ENCODE data around the gene CORO1C. TPM values are rescaled to one million over a fixed set of nuclear protein-coding genes. Genes with fewer than 3 reads are reported as not detected.
"Not testable (repeated sequence)": the region's sequence is repeated elsewhere in the genome, so short reads cannot be mapped to it uniquely, and the experiment has no call there.

CORO1C gene
- polyA plus RNA-seq, 2 donors = 23.6 to 40.2 TPM

DNA sequence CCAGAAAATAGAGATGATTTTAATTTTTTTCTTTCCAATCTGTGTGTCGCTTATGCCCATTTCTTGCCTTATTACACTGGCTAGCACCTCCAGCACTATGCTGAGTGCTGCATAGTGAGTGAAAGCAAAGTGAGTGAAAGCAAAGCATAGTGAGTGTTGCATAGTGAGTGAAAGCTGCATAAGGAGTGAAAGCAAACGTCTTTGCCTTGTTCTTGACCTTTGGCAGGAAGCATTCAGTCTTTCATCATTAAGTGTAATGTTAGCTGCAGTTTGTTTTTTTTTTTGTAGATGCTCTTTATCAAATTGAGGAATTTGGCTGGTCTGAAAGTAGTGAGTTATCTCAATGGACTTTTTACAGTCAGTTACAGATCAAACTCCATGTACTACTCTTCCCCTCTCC lies 6.9 kb upstream of the CORO1C start:
- H3K4me3 ChIP-seq (ENCODE audit: low read depth in 1 of 2, low read length in 2 of 2) = no peak overlapping the region
- no peaks in the 10 kb centered on the region for H3K27me3 ChIP-seq (ENCODE audit: control insufficient read depth in 1 of 2, insufficient read depth in 2 of 2, low read length in 2 of 2)
- no peak overlapping the region for H3K27ac ChIP-seq (ENCODE audit: low read depth in 2 of 2, low read length in 1 of 2)
- no peaks in the 10 kb centered on the region for H3K4me1 ChIP-seq (ENCODE audit: control insufficient read depth in 2 of 2, insufficient read depth in 2 of 2, low read length in 1 of 2)
- no peaks in the 10 kb centered on the region for H3K36me3 ChIP-seq (ENCODE audit: control insufficient read depth in 2 of 2, insufficient read depth in 2 of 2, low read length in 1 of 2)
- no peaks in the 10 kb centered on the region for H3K9me3 ChIP-seq (ENCODE audit: control insufficient read depth in 2 of 2, insufficient read depth in 1 of 2, low read depth in 1 of 2, low read length in 1 of 2)
- WGBS, 2 donors = 64 to 67% methylated on average over 2 of the region's 2 CpGs

DNA sequence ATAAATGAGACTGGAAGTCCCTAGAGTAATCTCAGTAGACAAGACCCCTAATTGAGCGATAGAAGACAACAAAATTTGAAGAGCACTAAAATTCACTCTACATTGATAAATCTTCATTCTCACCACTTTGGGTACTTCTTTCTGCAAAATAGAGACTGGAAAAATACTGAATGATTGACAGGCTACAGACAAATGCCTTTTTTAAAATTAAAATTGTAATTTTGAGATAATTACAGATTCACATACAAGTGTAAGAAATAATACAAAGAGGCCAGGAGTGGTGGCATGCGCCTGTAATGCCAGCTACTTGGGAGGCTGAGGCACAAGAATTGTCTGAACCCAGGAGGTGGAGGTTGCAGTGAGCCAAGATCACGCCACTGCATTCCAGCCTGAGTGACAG lies 4.5 kb upstream of the CORO1C start:
- WGBS, 2 donors = 94 to 95% methylated on average over 3 of the region's 3 CpGs
- Histone ChIP-seq H3K4me1 (ENCODE audit: control insufficient read depth in 2 of 2, insufficient read depth in 2 of 2, low read length in 1 of 2) (no peaks in the 10 kb centered on the region), H3K9me3 (ENCODE audit: control insufficient read depth in 2 of 2, insufficient read depth in 1 of 2, low read depth in 1 of 2, low read length in 1 of 2) (no peaks in the 10 kb centered on the region), H3K4me3 (ENCODE audit: low read depth in 1 of 2, low read length in 2 of 2) (no peak overlapping the region), H3K27ac (ENCODE audit: low read depth in 2 of 2, low read length in 1 of 2) (no peak overlapping the region), H3K36me3 (ENCODE audit: control insufficient read depth in 2 of 2, insufficient read depth in 2 of 2, low read length in 1 of 2) (no peaks in the 10 kb centered on the region), H3K27me3 (ENCODE audit: control insufficient read depth in 1 of 2, insufficient read depth in 2 of 2, low read length in 2 of 2) (no peaks in the 10 kb centered on the region)

DNA sequence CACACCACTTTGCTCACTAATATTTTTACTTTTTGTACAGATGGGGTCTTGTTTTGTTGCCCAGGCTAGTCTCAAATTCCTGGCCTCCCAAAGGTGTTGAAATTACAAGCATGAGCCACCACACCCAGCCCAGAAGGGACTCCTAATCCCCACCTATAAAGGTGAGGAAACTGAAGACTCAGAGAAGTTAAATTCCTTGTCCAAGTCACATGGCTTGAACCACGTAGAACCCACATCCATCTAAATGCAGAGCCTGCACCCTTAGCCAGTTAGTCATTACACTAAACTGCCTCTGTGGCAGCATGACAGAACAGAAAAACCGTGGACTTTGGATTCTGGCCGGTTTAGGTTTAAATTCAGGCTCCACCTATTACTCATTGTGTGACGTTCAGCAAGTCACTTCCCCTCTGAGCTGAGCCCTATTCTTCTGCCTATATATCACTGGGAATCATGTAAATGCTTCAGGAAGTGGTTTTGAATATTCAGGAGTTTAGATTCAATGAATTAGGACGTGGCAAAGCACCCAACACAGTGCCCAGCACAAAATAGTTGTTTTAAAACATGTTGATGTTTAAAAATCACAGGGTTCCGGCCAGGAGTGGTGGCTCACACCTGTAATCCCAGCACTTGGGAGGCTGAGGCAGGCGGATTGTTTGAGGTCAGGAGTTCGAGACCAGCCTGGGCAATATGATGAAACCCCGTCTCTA lies 3.0 kb upstream of the CORO1C start:
- WGBS, 2 donors = 37% methylated on average over 9 of the region's 9 CpGs
- H3K4me3 ChIP-seq (ENCODE audit: low read depth in 1 of 2, low read length in 2 of 2) = no peak overlapping the region
- no peaks in the 10 kb centered on the region for H3K9me3 ChIP-seq (ENCODE audit: control insufficient read depth in 2 of 2, insufficient read depth in 1 of 2, low read depth in 1 of 2, low read length in 1 of 2)
- no peaks in the 10 kb centered on the region for H3K4me1 ChIP-seq (ENCODE audit: control insufficient read depth in 2 of 2, insufficient read depth in 2 of 2, low read length in 1 of 2)
- no peaks in the 10 kb centered on the region for H3K36me3 ChIP-seq (ENCODE audit: control insufficient read depth in 2 of 2, insufficient read depth in 2 of 2, low read length in 1 of 2)
- peak overlapping the region; percentile 87 to 93 for H3K27ac ChIP-seq (ENCODE audit: low read depth in 2 of 2, low read length in 1 of 2)
- no peaks in the 10 kb centered on the region for H3K27me3 ChIP-seq (ENCODE audit: control insufficient read depth in 1 of 2, insufficient read depth in 2 of 2, low read length in 2 of 2)

DNA sequence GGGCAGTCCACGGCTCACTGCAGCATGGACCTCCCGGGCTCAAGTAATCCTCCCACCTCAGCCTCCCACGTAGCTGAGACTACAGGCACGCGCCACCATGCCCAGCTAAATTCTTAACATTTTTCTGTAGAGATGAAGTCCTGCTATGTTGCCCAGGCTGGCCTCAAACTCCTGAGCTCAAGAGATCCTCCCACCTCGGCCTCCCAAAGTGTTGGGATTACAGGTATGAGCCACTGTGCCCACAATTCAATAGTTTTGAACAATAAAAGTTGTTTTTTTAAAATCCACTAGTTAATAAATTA lies 1.9 kb upstream of the CORO1C start:
- H3K36me3 ChIP-seq (ENCODE audit: control insufficient read depth in 2 of 2, insufficient read depth in 2 of 2, low read length in 1 of 2); H3K4me3 ChIP-seq (ENCODE audit: low read depth in 1 of 2, low read length in 2 of 2); H3K27me3 ChIP-seq (ENCODE audit: control insufficient read depth in 1 of 2, insufficient read depth in 2 of 2, low read length in 2 of 2); H3K4me1 ChIP-seq (ENCODE audit: control insufficient read depth in 2 of 2, insufficient read depth in 2 of 2, low read length in 1 of 2); H3K9me3 ChIP-seq (ENCODE audit: control insufficient read depth in 2 of 2, insufficient read depth in 1 of 2, low read depth in 1 of 2, low read length in 1 of 2): not testable (repeated sequence)
- 90 to 94% methylated on average over 6 of the region's 6 CpGs for WGBS, 2 donors
- H3K27ac ChIP-seq (ENCODE audit: low read depth in 2 of 2, low read length in 1 of 2) = peak overlapping the region in 1 of 2 donors; percentile 75

DNA sequence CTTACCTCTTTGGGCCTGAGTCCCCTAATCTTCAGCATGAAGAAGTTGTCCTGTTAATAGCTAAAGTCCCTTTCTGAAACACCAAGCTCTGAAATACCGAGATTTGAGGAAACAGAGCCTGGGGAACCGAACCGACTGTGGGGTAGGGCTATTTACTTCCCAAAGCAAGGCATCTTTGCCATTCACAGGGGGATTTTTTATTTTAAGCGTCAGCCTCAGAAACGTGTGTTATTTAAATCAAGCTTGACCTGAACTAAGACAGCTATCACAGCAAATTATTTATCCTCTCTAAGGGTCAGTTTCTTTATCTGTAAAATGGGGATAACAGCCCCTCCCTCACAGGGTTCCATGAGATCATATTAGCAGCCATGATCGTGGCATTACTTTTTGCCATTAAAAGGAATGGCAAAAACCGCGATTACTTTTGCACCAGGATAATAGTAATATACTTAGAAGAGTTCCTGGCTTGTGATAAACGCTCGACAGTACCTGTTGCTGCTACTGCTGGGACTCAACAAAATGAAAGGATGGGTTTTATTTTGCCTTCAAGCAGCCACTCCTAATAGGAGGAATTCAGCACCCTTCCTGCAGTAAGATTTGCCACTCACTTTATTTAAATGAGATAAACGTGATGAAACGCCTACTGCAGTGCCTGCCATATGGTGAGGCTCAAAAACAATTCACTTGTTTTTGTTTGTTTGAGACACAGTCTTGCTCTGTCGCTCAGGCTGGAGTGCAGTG lies 1.3 kb upstream of the CORO1C start:
- Histone ChIP-seq H3K27me3 (ENCODE audit: control insufficient read depth in 1 of 2, insufficient read depth in 2 of 2, low read length in 2 of 2) (no peaks in the 10 kb centered on the region), H3K4me1 (ENCODE audit: control insufficient read depth in 2 of 2, insufficient read depth in 2 of 2, low read length in 1 of 2) (no peaks in the 10 kb centered on the region), H3K36me3 (ENCODE audit: control insufficient read depth in 2 of 2, insufficient read depth in 2 of 2, low read length in 1 of 2) (no peaks in the 10 kb centered on the region), H3K4me3 (ENCODE audit: low read depth in 1 of 2, low read length in 2 of 2) (peak overlapping the region in 1 of 2 donors; percentile 30), H3K27ac (ENCODE audit: low read depth in 2 of 2, low read length in 1 of 2) (peak overlapping the region; percentile 66 to 95), H3K9me3 (ENCODE audit: control insufficient read depth in 2 of 2, insufficient read depth in 1 of 2, low read depth in 1 of 2, low read length in 1 of 2) (no peaks in the 10 kb centered on the region)
- WGBS, 2 donors = 66 to 68% methylated on average over 13 of the region's 13 CpGs

DNA sequence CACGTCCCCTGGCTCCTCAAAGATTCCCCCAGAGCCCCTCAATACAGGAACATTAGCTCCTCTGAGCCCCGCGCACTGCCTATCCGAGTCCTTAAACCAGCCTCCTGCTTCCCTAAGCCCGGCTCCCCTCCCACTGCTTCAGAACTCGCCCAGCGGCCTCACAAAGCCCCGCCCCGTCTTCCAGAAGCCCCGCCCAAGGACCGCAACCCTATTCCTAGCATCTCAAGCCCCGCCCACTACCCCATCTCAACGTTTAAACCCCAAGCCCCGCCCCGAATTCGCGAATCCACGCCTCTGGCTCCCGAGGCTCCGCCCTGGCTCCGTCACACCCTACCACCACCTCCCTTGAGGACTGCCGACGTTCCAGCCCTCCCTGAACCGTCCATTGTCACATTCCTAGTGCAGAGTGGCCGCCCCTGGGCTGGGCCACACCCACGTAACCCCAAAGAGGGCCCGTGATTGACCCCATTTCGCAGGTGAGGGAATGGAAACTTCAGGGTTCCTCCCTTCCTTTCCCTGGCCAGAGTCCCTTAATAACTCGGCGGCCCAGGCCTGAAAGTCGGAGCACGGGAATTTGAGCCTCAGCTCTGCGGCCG lies 646 bp upstream of the CORO1C start:
- WGBS, 2 donors = 3 to 4% methylated on average over 33 to 34 of the region's 34 CpGs
- Histone ChIP-seq H3K4me1 (ENCODE audit: control insufficient read depth in 2 of 2, insufficient read depth in 2 of 2, low read length in 1 of 2) (no peaks in the 10 kb centered on the region), H3K9me3 (ENCODE audit: control insufficient read depth in 2 of 2, insufficient read depth in 1 of 2, low read depth in 1 of 2, low read length in 1 of 2) (no peaks in the 10 kb centered on the region), H3K27me3 (ENCODE audit: control insufficient read depth in 1 of 2, insufficient read depth in 2 of 2, low read length in 2 of 2) (no peaks in the 10 kb centered on the region), H3K27ac (ENCODE audit: low read depth in 2 of 2, low read length in 1 of 2) (peak overlapping the region; percentile 94 to 95), H3K4me3 (ENCODE audit: low read depth in 1 of 2, low read length in 2 of 2) (peak overlapping the region; percentile 65 to 94), H3K36me3 (ENCODE audit: control insufficient read depth in 2 of 2, insufficient read depth in 2 of 2, low read length in 1 of 2) (no peaks in the 10 kb centered on the region)

DNA sequence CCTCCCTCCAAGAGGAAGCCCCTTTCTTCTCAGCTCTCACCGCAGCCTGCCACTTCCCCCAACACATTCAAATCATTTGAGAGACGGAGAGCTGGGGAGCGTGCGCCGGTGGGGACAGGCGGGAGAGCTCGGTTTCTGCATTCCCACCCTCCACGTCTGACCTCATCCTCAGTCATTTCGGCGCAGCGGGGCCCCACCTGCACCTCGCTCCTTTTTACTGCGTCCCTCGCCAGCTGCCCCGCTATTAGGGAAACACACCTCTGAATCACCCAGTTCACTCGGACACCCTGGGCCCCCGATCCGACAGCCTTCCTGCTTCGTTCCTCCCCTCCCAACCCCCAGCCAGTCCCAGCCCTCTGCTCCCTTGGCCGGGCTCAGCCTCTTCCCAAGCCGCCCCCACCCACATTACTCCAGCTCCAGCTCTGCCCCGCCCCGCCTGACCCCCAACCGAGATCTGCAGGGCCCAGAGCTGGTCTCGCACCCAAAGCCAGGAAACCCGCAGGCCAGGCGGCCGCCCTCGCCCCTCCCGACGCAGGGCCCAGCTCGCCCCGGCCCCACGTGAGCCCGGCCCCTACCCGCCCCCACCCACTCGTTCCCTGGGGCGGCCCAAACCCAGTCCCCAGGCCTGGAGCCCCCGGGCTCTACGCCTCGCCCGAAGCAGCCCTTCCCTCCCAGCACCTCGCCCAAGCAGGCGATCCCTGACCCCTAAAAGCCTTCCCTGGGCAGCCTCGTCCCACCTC lies 783 bp downstream of the CORO1C start:
- 1% methylated on average over 42 to 45 of the region's 45 CpGs for WGBS, 2 donors
- H3K4me3 ChIP-seq (ENCODE audit: low read depth in 1 of 2, low read length in 2 of 2) = peak overlapping the region; percentile 65 to 94
- H3K4me1 ChIP-seq (ENCODE audit: control insufficient read depth in 2 of 2, insufficient read depth in 2 of 2, low read length in 1 of 2) = no peaks in the 10 kb centered on the region
- no peaks in the 10 kb centered on the region for H3K27me3 ChIP-seq (ENCODE audit: control insufficient read depth in 1 of 2, insufficient read depth in 2 of 2, low read length in 2 of 2)
- H3K9me3 ChIP-seq (ENCODE audit: control insufficient read depth in 2 of 2, insufficient read depth in 1 of 2, low read depth in 1 of 2, low read length in 1 of 2) = no peaks in the 10 kb centered on the region
- no peaks in the 10 kb centered on the region for H3K36me3 ChIP-seq (ENCODE audit: control insufficient read depth in 2 of 2, insufficient read depth in 2 of 2, low read length in 1 of 2)
- H3K27ac ChIP-seq (ENCODE audit: low read depth in 2 of 2, low read length in 1 of 2) = peak overlapping the region; percentile 95 to 98

DNA sequence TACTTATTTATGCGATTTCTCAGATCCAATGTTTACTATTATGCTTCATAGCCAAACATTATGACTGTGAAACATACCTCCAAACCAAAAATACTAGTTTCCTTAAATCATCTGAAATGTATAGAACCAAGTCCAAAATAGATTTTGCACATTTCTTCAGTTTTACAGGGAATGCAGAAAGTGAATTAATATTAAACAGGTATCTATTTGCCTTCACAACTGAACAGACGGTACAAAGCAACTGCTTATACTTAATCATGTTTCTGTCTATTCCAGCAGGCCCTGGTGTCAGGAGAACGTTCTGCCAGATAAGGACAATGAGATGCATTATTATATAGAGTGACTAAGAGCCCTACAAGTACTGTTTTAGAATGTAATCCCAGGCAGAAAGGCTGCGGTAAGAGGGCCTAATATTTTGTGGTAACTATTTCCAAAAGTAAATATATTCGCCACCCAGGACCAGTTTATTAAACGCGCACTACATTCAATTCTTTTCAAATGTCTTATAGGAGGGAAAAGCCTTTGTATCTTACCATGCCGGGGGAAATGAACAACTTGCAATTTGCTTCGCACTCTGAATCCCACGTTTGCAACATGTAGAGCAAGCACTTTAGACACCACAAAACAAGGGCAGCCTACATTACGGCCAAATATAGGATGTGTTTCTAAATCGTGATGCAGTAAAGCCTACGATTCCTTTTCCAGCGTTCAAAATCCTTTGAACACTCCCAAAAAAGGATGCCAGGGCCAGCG lies 1.5 kb downstream of the CORO1C start:
- Histone ChIP-seq H3K4me1 (ENCODE audit: control insufficient read depth in 2 of 2, insufficient read depth in 2 of 2, low read length in 1 of 2) (no peaks in the 10 kb centered on the region), H3K9me3 (ENCODE audit: control insufficient read depth in 2 of 2, insufficient read depth in 1 of 2, low read depth in 1 of 2, low read length in 1 of 2) (no peaks in the 10 kb centered on the region), H3K27me3 (ENCODE audit: control insufficient read depth in 1 of 2, insufficient read depth in 2 of 2, low read length in 2 of 2) (no peaks in the 10 kb centered on the region), H3K27ac (ENCODE audit: low read depth in 2 of 2, low read length in 1 of 2) (peak overlapping the region; percentile 95 to 98), H3K4me3 (ENCODE audit: low read depth in 1 of 2, low read length in 2 of 2) (peak overlapping the region; percentile 65 to 94), H3K36me3 (ENCODE audit: control insufficient read depth in 2 of 2, insufficient read depth in 2 of 2, low read length in 1 of 2) (no peaks in the 10 kb centered on the region)
- 13 to 14% methylated on average over 15 of the region's 15 CpGs for WGBS, 2 donors

Measured in esophagus (tissue), 2 donors.